Globus pallidus (tissue), 1 donor: ENCODE measurements around the gene TMEM82.

Experiments
- DNase-seq: peaks from one replicate; pipeline ENCODE4 v3.0.0-alpha.2; 2015; ENCODE audit warnings: low spot score

Gene TMEM82

GRCh38 chr1:15756143-15757015, 14.1 kb downstream of the TMEM82 start:
- peak; percentile 34 for DNase-seq

DNA sequence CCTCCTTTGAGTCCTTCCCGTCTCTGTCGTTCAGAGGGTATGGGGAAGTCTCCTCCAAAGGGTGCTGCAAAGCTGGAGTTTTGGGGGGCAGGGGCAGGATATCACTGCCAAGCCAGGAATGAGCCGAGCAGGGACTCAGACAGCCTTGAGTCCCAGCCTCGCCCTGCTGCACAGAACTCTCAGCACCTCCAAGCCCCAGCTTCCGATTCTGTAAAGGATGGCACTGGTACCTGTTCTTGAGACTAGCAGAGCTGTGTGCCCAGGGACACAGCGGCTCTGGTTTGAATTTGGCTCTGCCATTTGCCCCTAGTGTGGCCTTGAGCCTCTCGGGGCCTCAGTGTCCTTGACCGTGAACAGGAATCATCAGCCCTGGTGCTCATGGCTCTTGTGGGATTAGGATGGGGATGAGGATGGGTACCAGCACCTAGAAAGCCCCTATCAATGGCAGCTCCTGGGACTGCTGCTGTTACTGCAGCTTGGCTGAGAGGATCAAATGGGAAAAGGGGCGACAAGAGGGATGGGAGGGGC, 14.8 kb downstream of the TMEM82 start:
- no peak for DNase-seq

GRCh38 chr1:15757575-15758342, 15.5 kb downstream of the TMEM82 start:
- DNase-seq = no peak

- DNase-seq = no peak
Observed at GRCh38 chr1:15758343-15758931, 16.1 kb downstream of the TMEM82 start, which contains the start of gene FBLIM1. TSS of gene FBLIM1 (plus strand) at chr1:15758795. CDS start at chr1:15764984, 6,189 bp downstream.

DNA sequence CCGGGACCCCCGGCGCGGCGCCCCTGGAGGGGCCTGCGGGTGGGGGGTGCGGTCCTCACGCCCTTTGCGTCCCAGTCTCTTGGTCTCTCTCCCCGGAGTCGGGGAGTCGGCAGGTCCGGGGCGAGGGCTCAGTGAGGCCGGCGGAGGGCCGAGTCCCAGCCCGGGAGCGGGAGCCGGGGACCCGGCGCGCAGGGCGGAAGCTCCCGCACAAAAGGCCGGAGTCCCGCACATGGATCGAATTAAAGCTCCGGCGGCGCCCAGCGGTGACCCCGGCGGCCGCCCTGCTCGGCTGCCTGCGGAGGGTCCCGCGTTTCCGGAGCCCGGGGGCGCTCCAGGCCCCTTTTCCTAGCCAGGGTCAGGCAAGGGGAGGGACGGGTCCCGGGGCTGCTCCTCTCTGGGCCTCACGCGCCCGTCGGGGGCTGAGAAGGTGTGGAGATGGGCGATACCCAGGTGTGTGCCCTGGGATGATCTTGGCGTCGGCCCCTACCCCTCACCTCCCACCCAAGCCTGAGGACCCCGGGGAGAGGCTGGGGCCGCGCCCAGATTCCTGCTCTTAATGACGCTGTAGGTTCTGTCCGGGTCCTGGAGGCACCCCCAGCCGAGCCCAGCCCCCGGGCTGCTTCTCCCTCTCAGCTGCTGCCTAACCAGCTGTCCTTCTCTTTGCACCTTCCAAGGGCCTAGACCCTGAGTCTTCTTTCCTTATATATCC, 16.8 kb downstream of the TMEM82 start:
- no peak for DNase-seq

DNA sequence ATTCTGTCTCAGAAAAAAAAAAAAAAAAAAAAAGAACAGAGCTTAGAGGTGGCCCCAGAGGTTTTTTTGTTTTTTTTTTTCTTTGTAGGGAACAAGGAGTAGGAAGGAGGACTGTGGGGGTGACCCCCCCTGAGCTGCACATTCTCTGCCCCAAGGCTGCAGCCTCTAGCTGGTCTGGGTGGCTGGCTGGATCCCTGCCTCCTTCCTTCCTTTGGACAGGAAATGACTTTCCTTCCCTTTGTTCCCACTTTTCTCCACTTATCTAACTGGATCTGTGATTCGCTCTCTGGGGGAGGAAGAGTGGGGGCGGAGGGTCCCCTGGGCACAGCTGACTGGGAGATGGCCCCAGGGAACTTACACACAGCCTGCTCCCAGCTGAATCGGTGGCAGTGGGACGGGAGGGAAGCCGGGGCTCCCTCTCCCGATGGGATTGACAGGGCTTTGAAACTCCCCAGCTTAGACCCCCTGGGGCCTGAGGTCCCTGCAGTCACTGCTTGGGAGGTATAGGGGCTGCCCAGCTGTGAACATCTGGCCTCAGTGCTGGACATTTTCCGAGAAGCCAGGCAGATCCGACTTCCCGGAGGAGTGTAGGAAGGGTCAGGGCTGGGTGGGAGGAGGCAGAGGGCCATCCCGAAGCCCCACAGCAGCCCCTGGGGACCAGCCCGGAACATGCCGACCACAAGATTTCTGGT, 18.4 kb downstream of the TMEM82 start:
- DNase-seq = no peak

GRCh38 chr1:15761366-15762128, 19.2 kb downstream of the TMEM82 start:
- DNase-seq = no peak

GRCh38 chr1:15762546-15762945, 20.2 kb downstream of the TMEM82 start:
- DNase-seq = no peak

GRCh38 chr1:15764269-15764764, 22.0 kb downstream of the TMEM82 start:
- no peak for DNase-seq

GRCh38 chr1:15764890-15765289, 22.6 kb downstream of the TMEM82 start:
- no peak for DNase-seq

DNA sequence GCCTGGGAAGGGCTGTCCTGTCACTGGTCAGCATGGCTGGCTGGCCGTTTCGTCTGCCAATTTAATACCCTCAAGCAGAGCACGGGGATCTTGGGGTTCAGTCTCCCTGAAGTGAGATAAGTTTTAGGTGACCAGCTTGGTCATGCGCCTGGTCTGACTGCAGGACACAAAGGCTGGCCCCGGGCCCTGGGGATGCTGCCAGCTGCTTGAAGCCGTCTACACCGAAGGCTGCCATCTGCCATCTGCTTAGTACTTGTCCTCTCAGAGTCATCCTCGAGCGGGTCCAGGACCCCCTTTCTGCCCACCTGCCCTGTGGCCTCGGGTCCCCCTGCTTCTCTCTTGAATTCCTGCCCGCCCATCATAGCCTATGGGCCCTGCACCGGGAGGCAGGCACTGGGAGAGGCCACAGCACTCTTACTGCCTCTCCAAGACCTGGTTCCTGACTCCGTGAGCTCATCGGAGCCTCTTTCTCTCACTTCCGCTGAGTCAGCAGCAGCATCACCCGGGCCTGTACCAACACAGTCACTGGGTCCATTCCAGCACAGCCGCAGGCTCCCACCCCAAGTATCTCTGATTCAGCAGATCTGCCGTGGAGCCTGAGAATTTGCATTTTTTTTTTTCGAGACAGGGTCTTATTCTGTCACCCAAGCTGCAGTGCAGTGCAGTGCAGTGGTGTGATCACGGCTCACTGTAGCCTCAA, 23.3 kb downstream of the TMEM82 start:
- no peak for DNase-seq

DNA sequence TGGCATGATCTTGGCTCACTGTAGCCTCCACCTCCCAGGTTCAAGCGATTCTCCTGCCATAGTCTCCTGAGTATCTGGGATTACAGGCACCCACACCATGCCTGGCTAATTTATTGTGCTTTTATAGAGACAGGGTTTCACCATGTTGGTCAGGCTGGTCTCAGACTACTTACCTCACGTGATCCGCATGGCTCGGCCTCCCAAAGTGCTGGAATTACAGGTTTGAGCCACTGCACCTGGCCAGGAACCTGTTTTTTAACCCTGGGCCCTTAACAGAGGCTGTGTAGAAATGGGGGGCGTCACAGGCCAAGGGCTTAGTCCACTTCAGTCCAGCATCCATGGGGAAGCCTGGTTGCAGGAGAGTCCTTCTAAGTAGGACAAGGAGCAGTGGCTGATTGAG, 25.6 kb downstream of the TMEM82 start:
- no peak for DNase-seq

DNA sequence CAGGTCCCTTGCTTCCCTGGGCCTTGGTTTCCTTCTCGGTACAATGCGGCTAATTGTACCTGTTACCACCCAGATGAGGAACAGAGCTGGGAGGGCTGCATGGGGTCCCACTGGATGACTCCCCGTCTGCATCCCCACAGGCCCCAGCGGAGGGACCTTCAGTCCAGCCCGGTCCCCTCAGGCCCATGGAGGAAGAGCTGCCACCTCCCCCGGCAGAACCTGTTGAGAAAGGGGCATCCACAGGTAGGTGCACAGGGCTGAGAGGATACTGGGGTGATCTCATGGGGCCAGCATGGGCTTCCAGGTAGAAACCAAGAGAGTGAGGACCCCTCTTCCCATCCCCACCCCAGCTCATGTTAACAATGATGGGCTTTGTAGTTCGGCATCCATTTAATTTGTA, 26.1 kb downstream of the TMEM82 start:
- no peak for DNase-seq

DNA sequence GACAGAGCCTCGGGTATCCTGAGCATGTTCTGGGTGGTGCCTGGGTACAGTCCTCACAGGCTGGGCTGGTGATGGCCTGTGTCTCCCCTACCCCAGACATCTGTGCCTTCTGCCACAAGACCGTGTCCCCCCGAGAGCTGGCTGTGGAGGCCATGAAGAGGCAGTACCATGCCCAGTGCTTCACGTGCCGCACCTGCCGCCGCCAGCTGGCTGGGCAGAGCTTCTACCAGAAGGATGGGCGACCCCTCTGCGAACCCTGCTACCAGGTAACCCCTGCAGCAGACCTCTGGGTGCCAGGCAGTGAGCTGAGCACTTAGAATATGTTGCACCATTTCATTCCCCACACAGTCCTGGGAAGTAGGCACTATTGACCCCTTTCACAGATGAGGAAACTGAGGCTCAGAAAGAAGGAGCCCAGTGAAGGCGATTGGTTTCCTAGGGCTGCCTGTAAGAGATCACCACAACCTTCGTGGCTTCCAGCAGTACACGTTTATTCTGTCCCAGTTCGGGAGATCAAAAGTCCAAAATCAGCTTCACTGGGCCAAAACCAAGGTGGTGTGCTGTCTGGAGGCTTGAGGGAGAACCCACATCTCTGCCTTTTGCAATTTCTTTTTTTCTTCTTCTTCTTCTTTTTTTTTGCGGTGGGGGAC, 28.1 kb downstream of the TMEM82 start:
- no peak for DNase-seq

- no peak for DNase-seq
Observed at GRCh38 chr1:15771836-15772515, 29.7 kb downstream of the TMEM82 start.

DNA sequence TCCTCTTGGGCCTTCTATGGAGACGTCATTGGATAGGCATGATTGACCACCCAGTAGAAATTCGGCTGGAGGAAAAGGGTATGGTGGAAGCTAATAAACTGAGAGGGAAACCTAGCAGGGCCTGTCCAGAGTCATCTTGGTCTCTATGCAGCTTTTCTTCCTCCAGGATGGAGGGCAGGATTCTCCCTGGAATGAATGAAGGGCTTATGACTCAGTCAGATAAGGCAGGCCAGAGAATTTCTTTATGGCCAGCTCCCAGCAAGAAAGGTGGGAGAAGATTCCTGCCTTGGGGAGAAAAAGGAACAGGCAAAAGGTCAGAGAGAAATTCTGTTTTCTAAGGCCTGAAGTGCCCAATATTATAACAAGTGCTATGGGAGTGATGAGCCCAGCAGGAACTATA, 33.4 kb downstream of the TMEM82 start:
- DNase-seq = no peak

- DNase-seq = no peak
Observed at GRCh38 chr1:15777909-15778707, 35.8 kb downstream of the TMEM82 start.

DNA sequence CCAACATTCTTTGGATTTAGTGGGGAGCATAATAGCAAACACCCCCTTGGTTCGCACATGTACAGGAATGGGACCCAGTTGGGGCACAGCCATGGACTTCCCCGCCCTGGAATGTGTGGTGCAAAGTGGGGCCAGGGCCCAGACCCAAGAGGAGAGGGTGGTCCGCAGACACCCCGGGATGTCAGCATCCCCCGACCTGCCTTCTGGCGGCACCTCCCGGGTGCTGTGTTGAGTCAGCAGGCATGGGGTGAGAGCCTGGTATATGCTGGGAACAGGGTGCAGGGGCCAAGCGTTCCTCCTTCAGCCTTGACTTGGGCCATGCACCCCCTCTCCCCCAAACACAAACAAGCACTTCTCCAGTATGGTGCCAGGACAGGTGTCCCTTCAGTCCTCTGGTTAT, 43.4 kb downstream of the TMEM82 start:
- DNase-seq = no peak
